DND-41 (cell line): ENCODE measurements around the gene HOXD4.

Source experiments
- ATAC-seq: fragments of 200-7000 bp; cut with Tn5 transposase; 3 replicates; pipeline ENCODE4 v1.9.1; 2021; ENCODE audit warnings: low read depth; ENCODE audit not compliant: insufficient read depth
- DNase-seq: peaks from one replicate; pipeline ENCODE4 v3.0.0-alpha.2; 2020
- H2AFZ ChIP-seq: 2 replicates; pipeline ENCODE4 v1.6.0; 2012; ENCODE audit warnings: low read depth, low read length
- H3K27ac ChIP-seq: 2 replicates; pipeline ENCODE4 v1.5.1; 2012; ENCODE audit warnings: low read length, inconsistent platforms
- H3K27me3 ChIP-seq: fragments of 200-600 bp; sonication (generic); 2 replicates; pipeline ENCODE4 v1.6.0; 2012; ENCODE audit warnings: low read length, mild to moderate bottlenecking, inconsistent platforms; ENCODE audit not compliant: insufficient read depth, poor library complexity
- H3K36me3 ChIP-seq: 2 replicates; pipeline ENCODE4 v1.5.1; 2012; ENCODE audit warnings: low read length, inconsistent platforms; ENCODE audit not compliant: insufficient read depth
- H3K4me1 ChIP-seq: 2 replicates; pipeline ENCODE4 v1.5.1; 2012; ENCODE audit warnings: mild to moderate bottlenecking, low read length; ENCODE audit not compliant: insufficient read depth
- H3K4me2 ChIP-seq: 2 replicates; pipeline ENCODE4 v1.6.0; 2012; ENCODE audit warnings: mild to moderate bottlenecking, moderate library complexity, low read length, inconsistent platforms; ENCODE audit not compliant: insufficient read depth
- H3K4me3 ChIP-seq, 2 experiments: fragments of 200-600 bp in 1 of 2; shearing (Covaris generic) in 1 of 2; 2 replicates each; pipeline ENCODE4 v1.5.1; 2012 to 2016; ENCODE audit warnings: inconsistent platforms in 2 of 2, low read length in 2 of 2, mild to moderate bottlenecking in 2 of 2, low read depth in 1 of 2, moderate library complexity in 1 of 2
- H3K79me2 ChIP-seq: 2 replicates; pipeline ENCODE4 v1.6.0; 2012; ENCODE audit warnings: low read length, inconsistent platforms; ENCODE audit not compliant: insufficient read depth
- H3K9ac ChIP-seq: 2 replicates; pipeline ENCODE4 v1.6.0; 2012; ENCODE audit warnings: low read depth, mild to moderate bottlenecking, inconsistent platforms, low read length, moderate library complexity
- H3K9me3 ChIP-seq: 2 replicates; pipeline ENCODE4 v1.5.1; 2012; ENCODE audit warnings: low read length, moderate library complexity, mild to moderate bottlenecking, inconsistent platforms; ENCODE audit not compliant: insufficient read depth, severe bottlenecking
- H4K20me1 ChIP-seq: 2 replicates; pipeline ENCODE4 v1.6.0; 2012; ENCODE audit warnings: low read length; ENCODE audit not compliant: insufficient read depth
- CTCF ChIP-seq: IDR thresholded peaks from 2 replicates; pipeline ENCODE4 v1.5.1; 2012; ENCODE audit warnings: borderline replicate concordance, low read length, moderate library complexity, mild to moderate bottlenecking; ENCODE audit not compliant: poor library complexity, severe bottlenecking; ENCODE audit errors: extremely low read depth
- EZH2 ChIP-seq: IDR thresholded peaks from 3 replicates; pipeline ENCODE4 v1.6.1; 2012; ENCODE audit warnings: borderline replicate concordance, low read depth, mild to moderate bottlenecking, moderate library complexity, low read length, inconsistent platforms; ENCODE audit not compliant: severe bottlenecking

Gene HOXD4

GRCh38 chr2:176199902-176200301 is 48.6 kb downstream of the HOXD4 start:
- no peaks in the 10 kb centered on the region for H3K36me3 ChIP-seq
- no peak overlapping the region for H2AFZ ChIP-seq
- H3K4me1 ChIP-seq = no peaks in the 10 kb centered on the region
- H3K4me3 ChIP-seq = no peak overlapping the region
- no peak for TF ChIP-seq CTCF
- TF ChIP-seq EZH2 = no peak
- H3K27me3 ChIP-seq = no peaks in the 10 kb centered on the region
- H3K9me3 ChIP-seq = no peaks in the 10 kb centered on the region
- H3K4me2 ChIP-seq = no peak overlapping the region
- no peaks in the 10 kb centered on the region for H4K20me1 ChIP-seq
- ATAC-seq = no peak
- no peak for DNase-seq
- H3K27ac ChIP-seq = no peak overlapping the region
- no peaks in the 10 kb centered on the region for H3K79me2 ChIP-seq
- no peak overlapping the region for H3K9ac ChIP-seq

- no peaks in the 10 kb centered on the region for H4K20me1 ChIP-seq
- H3K27me3 ChIP-seq = no peaks in the 10 kb centered on the region
- no peaks in the 10 kb centered on the region for H3K79me2 ChIP-seq
- H3K4me1 ChIP-seq = no peaks in the 10 kb centered on the region
- H3K27ac ChIP-seq = no peak overlapping the region
- H2AFZ ChIP-seq = no peak overlapping the region
- no peaks in the 10 kb centered on the region for H3K9me3 ChIP-seq
- H3K4me3 ChIP-seq = no peak overlapping the region
- DNase-seq (no peak), ATAC-seq (no peak)
- no peak overlapping the region for H3K4me2 ChIP-seq
- TF ChIP-seq CTCF = no peak
- TF ChIP-seq EZH2 = no peak
- no peaks in the 10 kb centered on the region for H3K36me3 ChIP-seq
- no peak overlapping the region for H3K9ac ChIP-seq
Measured at GRCh38 chr2:176200971-176201370, 49.6 kb downstream of the HOXD4 start.

- no peak overlapping the region for H3K4me3 ChIP-seq
- H3K27me3 ChIP-seq = no peaks in the 10 kb centered on the region
- DNase-seq = no peak
- H2AFZ ChIP-seq = no peak overlapping the region
- TF ChIP-seq CTCF = no peak
- no peak overlapping the region for H3K27ac ChIP-seq
- H3K4me1 ChIP-seq = no peaks in the 10 kb centered on the region
- no peaks in the 10 kb centered on the region for H3K79me2 ChIP-seq
- no peaks in the 10 kb centered on the region for H3K9me3 ChIP-seq
- H3K4me2 ChIP-seq = no peak overlapping the region
- no peak for ATAC-seq
- H3K9ac ChIP-seq = no peak overlapping the region
- H4K20me1 ChIP-seq = no peaks in the 10 kb centered on the region
- H3K36me3 ChIP-seq = no peaks in the 10 kb centered on the region
Measured at GRCh38 chr2:176202491-176202890, 51.1 kb downstream of the HOXD4 start.
